CMK (cell line): ENCODE results near the gene FTH1.
"Not testable (repeated sequence)": the region's sequence is repeated elsewhere in the genome, so short reads cannot be mapped to it uniquely, and the experiment has no call there.

Experiments
- DNase-seq: peaks from one replicate; pipeline ENCODE4 v3.0.0-alpha.2; 2010; ENCODE audit warnings: low read depth

Gene FTH1

DNA sequence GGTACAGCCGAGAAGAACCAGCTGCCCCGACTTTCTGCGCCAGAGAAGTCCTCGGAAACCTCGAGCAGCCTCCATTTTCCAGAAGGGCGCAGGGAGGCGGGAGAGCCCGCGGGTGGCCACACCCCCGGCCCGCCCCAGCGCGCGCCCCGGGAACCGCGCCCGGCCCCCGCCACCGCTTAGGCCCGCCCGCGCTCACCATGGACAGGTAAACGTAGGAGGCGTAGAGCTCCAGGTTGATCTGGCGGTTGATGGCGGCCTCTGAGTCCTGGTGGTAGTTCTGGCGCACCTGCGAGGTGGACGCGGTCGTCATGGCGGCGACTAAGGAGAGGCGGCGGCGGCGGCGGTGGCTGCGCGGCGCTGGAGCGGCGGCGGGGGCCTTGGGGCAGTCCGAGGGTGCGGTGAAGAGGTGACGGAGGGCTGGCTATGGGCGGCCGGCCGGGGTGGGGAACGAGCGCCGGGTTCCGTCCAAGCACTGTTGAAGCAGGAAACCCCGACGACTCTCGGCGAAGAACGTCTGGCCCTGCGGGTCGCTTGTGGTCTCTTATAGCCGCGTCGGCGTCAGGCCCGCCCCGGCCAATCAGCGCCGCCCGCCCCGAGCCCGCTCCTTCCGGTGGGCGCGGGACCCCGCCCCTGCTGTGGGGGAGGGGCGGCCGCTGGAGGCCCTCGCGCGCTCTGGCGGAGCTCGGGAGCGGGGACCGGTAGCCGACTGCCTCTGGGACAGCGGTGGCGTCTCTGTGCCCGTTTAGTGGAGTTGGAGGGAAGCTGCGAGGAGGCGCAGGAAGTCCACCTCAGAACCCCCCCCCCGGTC is at the start of gene FTH1:
TSS of gene FTH1 (minus strand) at position 519 of the 808 bp plus-strand sequence. CDS start at position 310, 209 bp downstream.
- DNase-seq, result peak; percentile 82

GRCh38 chr11:62015615-62016014 is 48.2 kb upstream of the FTH1 start:
- DNase-seq, result no peak

- DNase-seq, result no peak
These were observed 46.4 kb upstream of the FTH1 start for GRCh38 chr11:62013537-62014476.

DNA sequence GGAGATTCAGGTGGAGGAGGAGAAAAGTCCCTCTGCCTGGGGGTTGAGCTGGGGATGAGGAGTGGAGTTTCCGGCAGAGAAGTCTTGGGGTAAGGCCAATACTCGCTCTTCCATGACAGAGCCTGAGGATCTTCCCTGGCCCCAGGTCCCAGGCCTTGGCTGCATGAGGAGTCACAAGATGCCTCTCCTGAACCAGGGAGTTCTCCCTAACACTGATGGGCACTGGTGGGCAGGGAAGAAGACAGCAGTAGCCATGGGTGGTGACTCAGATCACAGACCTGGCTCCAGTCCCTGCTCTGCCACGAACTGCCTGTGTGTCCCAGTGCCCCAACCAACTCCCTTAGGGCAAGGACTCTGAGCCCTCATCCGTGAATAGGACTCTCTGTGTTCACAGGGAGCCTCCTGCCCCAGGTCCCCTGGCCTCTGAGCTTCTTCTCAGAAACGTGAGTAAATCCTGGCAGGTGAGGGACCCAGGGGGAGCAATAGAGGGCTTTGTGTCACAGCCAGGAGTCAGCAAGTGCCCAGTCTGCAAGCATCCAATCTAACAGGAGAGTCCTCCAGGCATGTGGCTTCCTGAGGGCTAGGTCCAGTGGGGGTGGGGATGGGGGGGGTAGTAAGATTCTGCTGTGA is 45.5 kb upstream of the FTH1 start:
- DNase-seq, result no peak

GRCh38 chr11:62012451-62012831 is 45.0 kb upstream of the FTH1 start:
- no peak for DNase-seq

DNA sequence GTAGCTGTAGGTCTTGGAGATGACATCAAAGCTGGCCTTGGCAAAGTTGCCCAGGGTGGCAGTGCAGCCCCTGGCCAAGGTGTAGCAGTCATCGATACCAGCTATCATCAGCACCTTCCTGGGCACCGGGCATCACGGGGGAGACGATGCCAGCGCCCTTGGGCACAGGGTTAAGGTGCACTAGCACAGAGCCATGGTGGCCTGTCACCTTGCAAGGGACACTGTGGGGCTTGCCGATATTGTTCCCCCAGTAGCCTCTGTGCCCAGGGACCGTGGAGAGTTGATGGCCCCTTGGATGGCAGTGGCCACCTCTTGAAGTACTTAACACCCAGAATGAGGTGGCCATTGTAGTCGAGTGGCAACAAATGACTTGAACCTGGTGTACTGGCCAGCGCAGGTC is 44.4 kb upstream of the FTH1 start:
- no peak for DNase-seq

DNA sequence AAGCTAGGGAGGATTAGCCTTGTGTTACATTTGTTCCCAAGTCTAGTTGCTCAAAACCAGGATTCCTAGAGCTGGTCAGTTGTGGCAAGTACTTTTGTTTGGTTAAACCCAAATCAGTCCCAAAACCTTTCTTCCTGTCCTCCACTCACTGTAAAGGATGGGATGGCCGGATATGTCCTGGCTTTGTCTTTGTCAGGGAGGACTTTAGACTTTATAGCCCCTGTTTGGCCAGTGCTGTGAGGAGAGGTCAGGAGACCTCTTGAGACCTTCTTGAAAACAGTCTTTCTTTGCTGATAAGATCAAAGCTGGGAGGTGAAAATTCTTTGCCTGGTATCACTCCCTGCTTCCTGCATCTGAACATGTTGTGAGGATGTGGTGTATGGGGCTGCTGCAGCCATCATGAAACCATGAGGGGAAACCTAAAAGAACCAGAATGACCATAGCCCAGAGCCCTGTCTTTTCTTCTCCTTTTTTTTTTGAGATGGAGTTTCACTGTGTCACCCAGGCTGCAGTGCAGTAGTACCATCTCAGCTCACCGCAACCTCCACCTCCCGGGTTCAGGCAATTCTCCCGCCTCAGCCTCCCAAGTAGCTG is 43.6 kb upstream of the FTH1 start:
- DNase-seq, result no peak

GRCh38 chr11:62008193-62008592 is 40.8 kb upstream of the FTH1 start:
- no peak for DNase-seq

DNA sequence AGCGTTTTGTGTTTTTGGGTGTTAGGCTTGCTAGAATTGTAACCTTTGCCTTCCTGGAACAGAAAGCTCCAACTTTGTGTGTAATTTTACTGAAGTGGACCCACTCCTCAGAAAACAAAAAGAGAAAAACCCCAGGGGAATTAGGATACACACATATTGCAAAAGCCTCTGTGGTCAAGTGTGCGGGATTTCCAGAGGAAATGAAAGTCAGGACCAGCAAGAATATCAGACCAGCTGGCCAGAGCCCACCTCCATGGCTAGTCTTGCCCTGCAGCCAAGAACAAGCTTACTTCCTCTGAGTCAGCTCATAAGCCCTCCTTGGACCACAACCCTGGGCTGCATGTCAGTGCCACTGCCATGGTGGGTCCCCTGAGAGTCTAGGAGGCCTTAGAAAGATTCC is 37.0 kb upstream of the FTH1 start:
- no peak for DNase-seq

GRCh38 chr11:62002283-62002682 is 34.8 kb upstream of the FTH1 start:
- DNase-seq, result not testable (repeated sequence)

- no peak for DNase-seq
These were observed 34.2 kb upstream of the FTH1 start for GRCh38 chr11:62001450-62002191.

- no peak for DNase-seq
These were observed 33.4 kb upstream of the FTH1 start for GRCh38 chr11:62000539-62001446.

GRCh38 chr11:61999141-61999975 is 31.9 kb upstream of the FTH1 start:
- DNase-seq, result no peak

DNA sequence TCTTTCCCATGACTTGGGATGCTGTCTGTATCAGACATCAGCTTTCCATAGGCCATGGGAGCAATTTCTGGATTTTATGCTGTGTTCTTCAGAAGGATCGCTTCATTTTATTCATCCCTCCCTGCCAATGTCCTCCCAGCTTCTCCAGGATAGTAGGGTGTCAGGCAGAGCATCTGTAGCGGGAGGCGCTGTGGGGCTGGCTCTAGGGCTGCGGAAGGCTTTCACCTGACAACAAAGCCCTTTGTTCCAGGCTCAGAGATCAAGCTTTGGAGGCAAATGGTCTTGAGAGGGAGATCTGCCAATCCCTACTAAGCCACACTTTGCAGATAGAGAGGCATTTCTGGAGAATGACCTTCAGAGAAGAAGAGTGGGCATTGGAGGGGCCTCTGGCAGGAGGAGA is 29.5 kb upstream of the FTH1 start:
- DNase-seq, result no peak

DNA sequence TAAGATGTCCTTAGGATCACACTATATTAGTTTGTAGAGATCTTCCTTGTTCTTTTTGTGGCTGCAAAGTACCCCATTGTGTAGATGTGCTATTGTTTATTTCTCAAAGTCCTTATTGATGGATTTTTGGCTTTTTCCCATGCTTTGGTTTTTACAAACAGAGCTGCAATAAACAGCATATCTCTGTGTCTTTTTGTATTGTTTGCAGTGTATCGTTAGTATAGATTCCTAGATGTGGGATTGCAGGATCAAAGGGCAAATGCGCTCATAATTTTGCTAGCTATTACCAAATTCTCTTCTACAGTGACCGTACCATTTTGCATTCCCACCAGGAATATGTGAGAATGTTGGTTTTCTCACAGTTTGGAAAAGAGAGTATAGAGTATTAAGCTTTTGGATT is 27.5 kb upstream of the FTH1 start:
- no peak for DNase-seq

GRCh38 chr11:61985869-61986268 is 18.4 kb upstream of the FTH1 start:
- DNase-seq, result no peak

DNA sequence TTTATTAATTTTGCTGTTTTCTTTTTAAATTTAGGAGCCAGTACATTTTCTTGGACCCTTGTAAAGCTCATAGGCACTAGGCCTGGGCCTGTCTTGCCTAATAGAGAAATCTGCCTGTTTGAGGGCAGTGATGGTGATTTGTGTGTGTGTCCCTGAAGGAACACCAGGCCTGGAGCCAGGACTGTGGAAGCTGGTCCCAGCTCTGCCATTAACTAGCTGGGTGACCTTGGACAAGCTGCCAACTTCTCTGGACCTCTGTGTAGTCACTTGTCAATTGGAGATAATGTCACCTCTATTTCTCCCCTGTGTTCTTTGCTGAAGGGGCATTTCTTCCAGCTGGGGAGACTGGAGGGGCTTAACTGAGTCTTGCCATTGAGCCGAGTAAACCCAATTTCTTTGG is 16.0 kb upstream of the FTH1 start:
- DNase-seq, result no peak

GRCh38 chr11:61980783-61981541 is 13.5 kb upstream of the FTH1 start:
- no peak for DNase-seq
